ENCODE data around the gene MOB3A.

Gene MOB3A

DNA sequence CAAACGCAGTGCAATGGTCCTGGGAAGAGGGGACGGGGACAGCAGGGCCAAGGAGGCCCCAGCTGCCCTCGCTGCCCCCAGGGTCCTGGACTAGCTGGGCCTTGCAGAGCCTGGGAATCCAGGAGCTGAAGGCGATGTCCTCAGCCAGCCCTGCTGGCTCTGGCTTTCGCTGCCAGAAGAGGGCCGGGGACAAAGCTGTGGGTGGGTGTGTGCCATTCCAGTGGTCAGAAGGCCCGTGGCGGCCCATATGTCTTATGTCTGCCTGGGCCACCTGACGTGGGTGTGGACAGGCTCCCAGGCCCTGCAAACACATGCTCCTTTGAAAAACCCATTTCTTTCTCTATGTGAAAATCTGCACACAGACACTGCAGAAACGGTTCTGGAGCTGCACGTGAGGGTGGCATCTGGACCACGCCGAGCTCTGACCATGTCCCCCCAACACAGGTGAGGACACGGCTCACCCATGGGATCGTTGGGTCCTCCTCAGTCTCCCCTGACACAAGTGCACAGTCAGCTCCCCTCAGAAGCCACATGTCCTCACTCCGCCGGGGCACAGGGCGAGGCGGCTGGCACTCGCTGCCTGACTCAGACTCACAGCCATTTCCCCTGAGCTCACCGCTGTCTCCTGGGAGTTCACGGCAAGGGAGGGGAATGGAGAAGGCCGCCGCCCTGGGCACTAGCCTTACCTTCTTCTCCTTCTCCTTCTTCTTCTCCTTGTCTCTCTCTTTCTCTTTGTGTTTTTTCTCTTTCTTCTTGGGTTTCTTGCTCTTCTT, 17.5 kb upstream of the MOB3A start:
- H3K4me3 ChIP-seq (ENCODE audit: low read depth, low read length) = no peak overlapping the region
- TF ChIP-seq, protein P1, sequence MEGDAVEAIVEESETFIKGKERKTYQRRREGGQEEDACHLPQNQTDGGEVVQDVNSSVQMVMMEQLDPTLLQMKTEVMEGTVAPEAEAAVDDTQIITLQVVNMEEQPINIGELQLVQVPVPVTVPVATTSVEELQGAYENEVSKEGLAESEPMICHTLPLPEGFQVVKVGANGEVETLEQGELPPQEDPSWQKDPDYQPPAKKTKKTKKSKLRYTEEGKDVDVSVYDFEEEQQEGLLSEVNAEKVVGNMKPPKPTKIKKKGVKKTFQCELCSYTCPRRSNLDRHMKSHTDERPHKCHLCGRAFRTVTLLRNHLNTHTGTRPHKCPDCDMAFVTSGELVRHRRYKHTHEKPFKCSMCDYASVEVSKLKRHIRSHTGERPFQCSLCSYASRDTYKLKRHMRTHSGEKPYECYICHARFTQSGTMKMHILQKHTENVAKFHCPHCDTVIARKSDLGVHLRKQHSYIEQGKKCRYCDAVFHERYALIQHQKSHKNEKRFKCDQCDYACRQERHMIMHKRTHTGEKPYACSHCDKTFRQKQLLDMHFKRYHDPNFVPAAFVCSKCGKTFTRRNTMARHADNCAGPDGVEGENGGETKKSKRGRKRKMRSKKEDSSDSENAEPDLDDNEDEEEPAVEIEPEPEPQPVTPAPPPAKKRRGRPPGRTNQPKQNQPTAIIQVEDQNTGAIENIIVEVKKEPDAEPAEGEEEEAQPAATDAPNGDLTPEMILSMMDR (IDR thresholded peaks at IDR 0.05; ENCODE audit: control insufficient read depth, extremely low read depth, insufficient read depth) = no peak
- DNase-seq (ENCODE audit: low read depth) = no peak

DNA sequence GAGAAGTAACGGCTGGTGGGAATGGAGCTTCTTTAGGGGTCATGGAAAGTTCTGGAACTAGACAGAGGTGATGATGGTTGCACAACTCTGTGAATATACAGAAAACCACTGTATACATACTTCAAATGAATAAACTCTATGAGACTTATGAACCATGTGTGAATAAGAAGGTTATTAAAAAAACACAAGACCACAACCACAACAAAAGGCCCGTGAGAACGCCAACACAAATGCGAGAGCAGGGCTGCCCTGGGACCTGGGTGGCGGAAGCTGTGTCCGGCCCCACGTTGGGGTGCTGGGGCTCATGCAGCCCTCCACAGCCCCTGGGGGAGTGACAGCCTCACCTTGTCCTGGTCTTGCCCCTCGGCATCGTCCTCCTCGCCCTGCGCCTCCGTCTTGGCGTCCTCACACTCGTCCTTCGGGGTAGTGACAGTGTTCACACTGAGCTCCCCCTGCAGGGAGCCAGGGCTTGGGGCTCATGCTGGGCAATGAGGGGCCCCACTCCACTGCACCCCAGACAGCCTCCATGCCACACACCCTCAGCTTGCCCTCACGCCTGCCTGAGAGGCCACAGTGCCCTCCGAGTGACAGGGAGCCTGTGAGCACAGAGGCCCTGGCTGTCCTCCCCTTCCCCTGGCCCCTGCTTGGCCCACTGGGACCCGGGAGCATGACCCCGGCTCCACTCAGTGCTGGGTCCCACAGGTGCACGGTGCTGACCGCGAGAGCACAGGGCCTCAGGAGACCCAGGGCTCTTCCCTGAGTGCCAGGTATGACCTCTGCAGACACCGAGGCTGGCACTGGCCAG, 16.6 kb upstream of the MOB3A start:
- H3K4me3 ChIP-seq (ENCODE audit: low read depth, low read length) = no peak overlapping the region
- no peak for DNase-seq (ENCODE audit: low read depth)
- TF ChIP-seq, protein P1 (IDR thresholded peaks at IDR 0.05; ENCODE audit: control insufficient read depth, extremely low read depth, insufficient read depth) = no peak

DNA sequence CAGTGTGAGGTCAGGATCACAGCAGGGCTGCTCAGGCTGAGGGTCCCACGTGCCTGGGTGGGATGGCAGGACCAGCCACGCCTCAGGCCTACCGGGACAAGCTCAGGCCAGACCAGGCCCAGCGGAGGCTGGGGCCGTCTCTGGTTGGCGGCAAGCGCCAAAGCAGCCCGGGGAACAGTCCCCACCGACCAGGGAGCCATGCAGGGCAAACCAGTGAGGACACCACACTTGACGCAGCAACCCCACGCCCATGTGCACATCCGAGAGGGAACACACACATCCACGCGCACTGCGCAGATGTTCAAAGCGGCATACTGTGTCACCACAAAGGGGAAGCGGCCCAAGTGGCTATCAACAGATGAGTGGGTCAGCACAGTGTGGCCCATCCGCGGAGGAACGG, 15.8 kb upstream of the MOB3A start:
- TF ChIP-seq, protein P1 (IDR thresholded peaks at IDR 0.05; ENCODE audit: control insufficient read depth, extremely low read depth, insufficient read depth) = no peak
- no peak for DNase-seq (ENCODE audit: low read depth)
- H3K4me3 ChIP-seq (ENCODE audit: low read depth, low read length) = no peak overlapping the region

DNA sequence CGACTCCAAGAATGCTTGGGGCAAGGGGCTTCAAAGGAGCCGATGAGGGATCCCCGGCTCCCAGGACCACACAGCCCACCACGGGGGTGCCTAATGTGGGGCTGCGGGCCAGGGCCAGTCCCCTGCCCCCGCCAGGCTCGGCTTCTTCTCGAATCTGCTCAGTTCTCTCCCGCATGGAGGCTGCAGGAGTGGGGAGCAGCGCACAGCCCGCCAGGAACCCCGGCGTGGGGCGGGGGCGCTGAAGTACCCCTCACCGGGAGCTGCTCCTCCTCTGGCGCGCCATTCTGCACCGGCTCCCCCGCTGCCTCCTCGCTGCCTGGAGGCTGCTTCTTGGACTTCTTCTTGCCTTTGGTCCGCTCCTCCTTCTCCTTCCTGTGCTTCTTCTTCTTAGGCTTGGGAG, 15.3 kb upstream of the MOB3A start:
- no peak overlapping the region for H3K4me3 ChIP-seq (ENCODE audit: low read depth, low read length)
- no peak for DNase-seq (ENCODE audit: low read depth)
- TF ChIP-seq, protein P1 (IDR thresholded peaks at IDR 0.05; ENCODE audit: control insufficient read depth, extremely low read depth, insufficient read depth) = no peak

DNA sequence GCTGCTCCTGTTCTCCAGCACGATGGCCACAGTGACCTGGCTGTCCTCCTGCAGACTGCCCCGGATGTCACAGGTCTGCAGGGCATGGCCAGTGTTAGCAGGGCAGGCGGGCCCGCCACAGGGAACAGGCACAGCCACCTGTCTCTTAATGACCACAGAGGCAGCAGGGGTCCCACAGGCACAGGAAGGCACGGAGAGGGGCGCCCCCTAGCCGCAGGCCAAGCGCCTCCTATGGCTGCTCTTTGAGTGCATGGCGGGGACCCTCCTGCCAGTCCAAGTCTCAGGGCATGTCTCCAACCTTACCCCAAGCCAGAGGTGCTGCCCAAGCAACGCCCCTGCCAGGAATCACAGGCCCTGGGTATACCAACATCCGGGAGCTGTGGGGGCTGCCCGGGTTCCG, 14.7 kb upstream of the MOB3A start:
- no peak for DNase-seq (ENCODE audit: low read depth)
- no peak overlapping the region for H3K4me3 ChIP-seq (ENCODE audit: low read depth, low read length)
- TF ChIP-seq, protein P1 (IDR thresholded peaks at IDR 0.05; ENCODE audit: control insufficient read depth, extremely low read depth, insufficient read depth) = no peak

GRCh38 chr19:2109046-2109864, 13.1 kb upstream of the MOB3A start:
- H3K4me3 ChIP-seq (ENCODE audit: low read depth, low read length) = no peak overlapping the region
- TF ChIP-seq, protein P1 (IDR thresholded peaks at IDR 0.05; ENCODE audit: control insufficient read depth, extremely low read depth, insufficient read depth) = no peak
- DNase-seq (ENCODE audit: low read depth) = no peak

All from LNCaP clone FGC (cell line).